GM10266 (cell line): ENCODE data around the gene ARHGAP6.

Source experiments
- DNase-seq: peaks from one replicate; pipeline ENCODE4 v3.0.0; 2012; ENCODE audit errors: extremely low spot score
- TF ChIP-seq, protein P1 (sequence below): IDR thresholded peaks from 2 replicates; pipeline ENCODE4 v1.5.1; 2012; ENCODE audit warnings: mild to moderate bottlenecking, low read depth; ENCODE audit not compliant: control insufficient read depth, insufficient read depth; ENCODE audit errors: missing control alignments

The ARHGAP6 gene

DNA sequence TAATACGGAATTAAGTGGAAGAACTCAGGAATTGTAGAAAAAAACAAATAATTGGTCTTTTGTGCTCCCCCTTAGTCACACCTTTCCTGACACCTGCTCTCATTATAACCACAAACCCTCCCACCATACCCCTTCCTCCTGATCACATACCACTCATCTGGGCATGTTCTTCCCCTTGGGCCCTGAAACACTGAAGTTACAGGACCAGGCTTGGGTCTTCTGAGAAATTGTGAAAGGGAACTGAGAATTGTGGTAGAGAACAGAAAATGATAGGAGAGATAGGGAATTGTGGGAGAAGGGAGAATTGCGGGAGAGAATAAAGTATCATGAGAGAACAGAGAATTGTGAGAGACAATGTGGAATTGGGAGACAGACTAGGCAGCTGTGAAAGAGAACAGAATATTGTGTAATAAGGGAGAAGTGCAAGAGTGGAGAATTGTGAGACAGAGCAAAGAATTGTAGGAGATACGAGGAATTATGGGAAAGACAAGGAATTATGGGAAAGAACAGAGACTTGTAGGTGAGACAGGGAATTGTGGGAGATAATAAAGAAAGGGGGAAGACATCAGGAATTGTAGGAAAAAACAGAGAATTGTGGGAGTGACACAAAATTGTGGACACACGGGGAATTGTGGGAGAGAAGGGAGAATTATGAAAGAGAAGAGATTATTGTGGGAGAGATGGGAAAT lies 557.3 kb downstream of the ARHGAP6 start:
- DNase-seq, result no peak
- TF ChIP-seq, protein P1, sequence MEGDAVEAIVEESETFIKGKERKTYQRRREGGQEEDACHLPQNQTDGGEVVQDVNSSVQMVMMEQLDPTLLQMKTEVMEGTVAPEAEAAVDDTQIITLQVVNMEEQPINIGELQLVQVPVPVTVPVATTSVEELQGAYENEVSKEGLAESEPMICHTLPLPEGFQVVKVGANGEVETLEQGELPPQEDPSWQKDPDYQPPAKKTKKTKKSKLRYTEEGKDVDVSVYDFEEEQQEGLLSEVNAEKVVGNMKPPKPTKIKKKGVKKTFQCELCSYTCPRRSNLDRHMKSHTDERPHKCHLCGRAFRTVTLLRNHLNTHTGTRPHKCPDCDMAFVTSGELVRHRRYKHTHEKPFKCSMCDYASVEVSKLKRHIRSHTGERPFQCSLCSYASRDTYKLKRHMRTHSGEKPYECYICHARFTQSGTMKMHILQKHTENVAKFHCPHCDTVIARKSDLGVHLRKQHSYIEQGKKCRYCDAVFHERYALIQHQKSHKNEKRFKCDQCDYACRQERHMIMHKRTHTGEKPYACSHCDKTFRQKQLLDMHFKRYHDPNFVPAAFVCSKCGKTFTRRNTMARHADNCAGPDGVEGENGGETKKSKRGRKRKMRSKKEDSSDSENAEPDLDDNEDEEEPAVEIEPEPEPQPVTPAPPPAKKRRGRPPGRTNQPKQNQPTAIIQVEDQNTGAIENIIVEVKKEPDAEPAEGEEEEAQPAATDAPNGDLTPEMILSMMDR, result no peak

DNA sequence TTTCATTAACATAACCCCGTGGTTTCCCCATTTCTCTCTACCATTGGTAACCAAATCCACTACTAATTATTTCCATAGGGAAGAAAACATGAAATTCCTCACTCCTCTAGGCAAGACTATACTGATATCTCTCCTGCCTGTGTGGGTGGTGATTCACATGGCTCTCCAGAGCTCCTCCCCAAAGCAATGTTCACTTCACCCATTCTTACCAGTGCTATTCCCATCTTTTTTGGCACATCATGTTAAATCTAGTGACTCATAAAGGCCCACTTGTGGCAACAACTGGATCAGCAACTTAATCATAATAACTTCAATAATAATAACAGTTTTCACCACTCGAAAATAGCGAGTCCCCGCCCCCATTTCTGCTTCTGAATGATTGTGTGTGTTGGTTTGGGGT lies 560.6 kb downstream of the ARHGAP6 start:
- DNase-seq, result no peak
- TF ChIP-seq, protein P1, result no peak

DNA sequence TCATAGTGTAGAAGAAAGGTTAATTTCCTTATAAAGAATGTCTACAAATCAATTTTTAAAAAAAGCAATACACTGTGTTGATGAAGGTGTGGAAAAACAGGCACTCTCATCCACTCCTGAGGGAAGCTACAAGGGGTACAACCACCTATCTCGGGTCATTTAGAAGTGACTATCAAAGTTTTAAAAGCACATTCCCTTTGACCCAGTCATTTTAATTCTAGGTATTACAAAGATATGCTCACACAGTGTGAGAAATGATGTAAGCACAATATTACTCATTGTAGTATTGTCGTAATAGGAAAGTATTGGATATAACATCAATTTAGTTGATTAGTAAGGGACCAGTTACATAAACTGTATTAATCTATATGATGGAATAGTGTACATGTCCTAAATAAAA lies 562.0 kb downstream of the ARHGAP6 start:
- TF ChIP-seq, protein P1, result no peak
- DNase-seq, result no peak

DNA sequence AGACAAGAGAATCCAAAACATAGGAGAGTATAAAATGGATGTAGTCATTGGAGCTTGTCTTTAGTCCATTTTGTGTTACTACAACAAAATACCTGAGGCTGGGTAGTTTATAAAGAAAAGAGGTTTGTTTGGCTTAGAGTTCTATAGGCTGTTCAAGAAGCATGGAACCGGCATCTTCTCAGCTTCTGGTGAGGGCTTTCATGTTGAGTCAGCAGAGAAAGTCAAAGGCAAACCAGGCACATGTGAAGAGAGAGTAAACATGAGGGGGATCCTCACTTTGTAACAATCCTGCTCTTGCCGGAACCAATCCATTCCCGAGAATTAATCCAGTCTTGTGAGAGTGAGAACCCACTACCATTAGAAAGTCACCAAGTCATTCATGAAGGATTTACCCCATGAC lies 562.7 kb downstream of the ARHGAP6 start:
- TF ChIP-seq, protein P1, result no peak
- DNase-seq, result no peak

DNA sequence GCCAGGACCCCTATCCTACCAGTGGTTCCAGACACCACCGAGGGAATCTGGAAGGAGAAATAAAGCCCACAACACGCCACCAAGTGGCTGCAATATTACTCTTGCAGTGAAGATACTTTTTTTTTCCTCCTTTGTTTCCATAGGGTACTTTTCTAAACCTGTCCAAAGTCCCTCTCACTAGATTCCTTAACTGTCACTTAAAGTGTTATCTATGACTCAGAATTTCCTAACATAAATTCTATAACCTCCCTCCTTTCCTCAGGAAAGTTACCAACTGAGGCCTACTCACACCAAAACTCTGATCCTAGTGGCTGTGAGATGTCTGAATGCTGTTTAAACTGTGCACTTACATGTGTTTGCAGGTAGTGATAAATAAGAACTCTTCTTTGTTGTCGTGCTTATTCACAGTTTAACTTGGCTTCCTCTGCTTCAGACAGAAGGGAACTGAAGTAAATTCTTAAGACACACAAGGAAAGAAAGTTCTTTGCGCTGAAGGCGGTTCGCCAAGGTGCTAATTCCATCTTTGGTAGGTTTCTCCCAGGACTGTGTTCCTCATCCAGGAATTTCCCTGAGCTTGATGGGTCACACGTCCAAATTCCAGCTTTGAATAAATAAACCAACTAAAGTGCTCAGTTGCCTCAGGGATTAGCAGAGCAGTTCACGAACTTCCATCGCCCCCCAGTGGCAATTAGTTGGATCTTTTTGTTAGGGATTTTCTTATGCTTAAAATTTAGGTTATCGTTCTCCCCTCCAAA lies 565.3 kb downstream of the ARHGAP6 start:
- DNase-seq, result no peak
- TF ChIP-seq, protein P1, result peak; percentile 28

DNA sequence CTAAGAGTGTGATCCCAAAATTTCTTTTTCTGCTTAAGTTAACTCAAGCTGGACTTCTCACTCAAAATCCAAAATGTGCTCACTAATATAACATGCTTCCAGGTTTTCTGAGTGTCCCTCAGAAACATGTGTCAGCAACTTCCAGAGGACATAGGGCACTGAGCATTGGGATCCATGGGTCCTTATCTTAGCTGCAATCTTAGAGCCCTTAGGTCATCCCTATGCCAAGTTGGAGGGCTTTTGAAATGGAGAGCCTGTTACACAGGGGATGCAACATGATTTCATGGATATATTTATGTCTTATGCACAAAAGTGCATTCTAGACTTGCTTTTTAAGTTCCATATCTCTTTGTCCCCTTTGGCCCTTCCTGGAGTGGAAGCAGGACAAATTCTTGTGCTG lies 566.3 kb downstream of the ARHGAP6 start:
- TF ChIP-seq, protein P1, result no peak
- no peak for DNase-seq

DNA sequence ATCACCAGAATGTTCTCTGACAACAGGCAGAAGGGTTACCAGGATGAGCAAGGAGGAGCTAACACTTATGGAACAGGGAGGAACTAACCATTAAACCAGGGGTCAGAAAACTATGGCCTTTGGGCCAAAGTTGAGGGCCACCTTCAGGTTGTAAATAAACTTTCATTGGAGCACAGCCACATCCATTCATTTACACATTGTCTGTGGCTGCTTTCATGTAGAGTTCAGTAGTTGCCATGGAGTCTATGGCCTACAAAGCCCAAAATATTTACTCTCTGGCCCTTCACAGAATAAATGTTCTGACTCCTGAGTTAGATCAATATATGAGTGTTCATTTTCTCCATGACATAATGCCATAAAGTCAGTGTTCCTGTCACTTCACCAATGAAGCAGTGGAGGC lies 567.8 kb downstream of the ARHGAP6 start:
- TF ChIP-seq, protein P1, result no peak
- no peak for DNase-seq
